ENCODE measurements around the gene EVA1C.

- no peak for TF ChIP-seq CTCF (IDR thresholded peaks at IDR 0.05)
- TF ChIP-seq POLR2A (IDR thresholded peaks at IDR 0.05), result no peak
Measured at GRCh38 chr21:32507342-32507919, 94.9 kb downstream of the EVA1C start.

Measured in lower leg skin (tissue), 3 donors.